HG03571 (cell line): ENCODE results near the gene CD22.
"Not testable (repeated sequence)": the region's sequence is repeated elsewhere in the genome, so short reads cannot be mapped to it uniquely, and the experiment has no call there.

ENCODE experiments used
- ATAC-seq: cut with Tn5 transposase; IDR thresholded peaks from one replicate; pipeline ENCODE4 v1.9.1; 2021; ENCODE audit not compliant: unreplicated experiment

Gene CD22

GRCh38 chr19:35357867-35358573 is 29.0 kb downstream of the CD22 start, which contains the start of gene FFAR3:
Gene FFAR3, plus strand, starts transcription at chr19:35358460. Its CDS starts 431 bp downstream, at chr19:35358891.
- ATAC-seq, result no peak

DNA sequence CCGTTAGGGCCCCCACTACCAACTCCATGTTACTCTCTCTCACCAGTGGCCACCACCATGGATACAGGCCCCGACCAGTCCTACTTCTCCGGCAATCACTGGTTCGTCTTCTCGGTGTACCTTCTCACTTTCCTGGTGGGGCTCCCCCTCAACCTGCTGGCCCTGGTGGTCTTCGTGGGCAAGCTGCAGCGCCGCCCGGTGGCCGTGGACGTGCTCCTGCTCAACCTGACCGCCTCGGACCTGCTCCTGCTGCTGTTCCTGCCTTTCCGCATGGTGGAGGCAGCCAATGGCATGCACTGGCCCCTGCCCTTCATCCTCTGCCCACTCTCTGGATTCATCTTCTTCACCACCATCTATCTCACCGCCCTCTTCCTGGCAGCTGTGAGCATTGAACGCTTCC is 29.8 kb downstream of the CD22 start:
- not testable (repeated sequence) for ATAC-seq

DNA sequence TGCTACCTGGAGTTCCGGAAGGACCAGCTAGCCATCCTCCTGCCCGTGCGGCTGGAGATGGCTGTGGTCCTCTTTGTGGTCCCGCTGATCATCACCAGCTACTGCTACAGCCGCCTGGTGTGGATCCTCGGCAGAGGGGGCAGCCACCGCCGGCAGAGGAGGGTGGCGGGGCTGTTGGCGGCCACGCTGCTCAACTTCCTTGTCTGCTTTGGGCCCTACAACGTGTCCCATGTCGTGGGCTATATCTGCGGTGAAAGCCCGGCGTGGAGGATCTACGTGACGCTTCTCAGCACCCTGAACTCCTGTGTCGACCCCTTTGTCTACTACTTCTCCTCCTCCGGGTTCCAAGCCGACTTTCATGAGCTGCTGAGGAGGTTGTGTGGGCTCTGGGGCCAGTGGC is 30.4 kb downstream of the CD22 start:
- not testable (repeated sequence) for ATAC-seq

DNA sequence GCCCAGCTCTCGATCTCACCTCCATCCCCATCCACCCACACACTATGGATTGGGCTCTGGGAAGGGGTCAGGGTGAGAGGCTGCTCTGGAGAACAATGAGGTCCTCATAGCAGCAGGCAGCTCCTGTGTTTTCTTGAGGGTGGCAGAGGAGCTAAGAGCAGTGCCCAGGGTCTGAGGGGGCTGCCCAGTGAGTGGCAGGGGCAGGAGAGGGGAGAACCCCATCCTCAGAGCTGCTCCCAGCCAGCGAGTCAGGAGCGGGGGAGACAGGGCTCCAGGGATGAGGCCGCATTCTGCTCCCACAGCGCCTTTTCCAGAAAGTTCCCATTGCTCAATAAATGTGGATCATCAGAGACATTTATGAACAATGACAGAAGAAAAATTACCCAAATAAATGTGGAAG is 31.1 kb downstream of the CD22 start:
- not testable (repeated sequence) for ATAC-seq

- ATAC-seq, result no peak
These were observed 32.0 kb downstream of the CD22 start for GRCh38 chr19:35360880-35361420.

GRCh38 chr19:35362261-35363000 is 33.4 kb downstream of the CD22 start:
- no peak for ATAC-seq

- ATAC-seq, result no peak
These were observed 34.1 kb downstream of the CD22 start for GRCh38 chr19:35363001-35363590.

DNA sequence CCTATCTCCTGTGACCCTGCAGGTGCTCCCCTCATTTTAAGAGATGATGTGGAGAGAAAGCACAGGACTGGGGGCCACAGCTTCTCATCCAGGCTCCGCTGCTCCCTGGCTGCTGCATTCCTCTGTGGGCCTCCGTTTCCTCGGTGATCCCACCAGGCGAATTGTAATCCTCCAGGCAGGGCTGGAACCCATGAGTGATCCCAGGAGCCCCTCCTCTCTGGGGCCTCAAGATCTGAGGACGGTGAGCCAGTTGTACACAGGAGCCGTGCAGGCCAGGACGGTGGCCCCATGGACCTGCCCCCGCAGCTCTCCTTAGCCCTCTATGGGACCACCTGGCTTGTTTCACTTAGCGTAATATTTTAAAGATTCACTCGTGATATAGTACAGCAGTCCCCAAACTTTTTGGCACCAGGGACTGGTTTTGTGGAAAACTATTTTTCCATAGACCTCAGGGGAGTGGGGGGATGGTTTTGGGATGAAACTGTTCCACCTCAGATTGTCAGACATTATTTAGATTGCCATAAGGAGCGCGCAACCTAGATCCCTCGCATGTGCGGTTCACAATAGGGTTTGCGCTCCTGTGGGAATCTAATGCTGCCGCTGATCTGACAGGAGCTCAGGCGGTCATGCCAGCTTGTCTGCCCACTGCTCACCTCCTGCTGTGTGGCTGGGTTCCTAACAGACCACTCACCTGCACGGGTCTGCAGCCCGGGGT is 34.9 kb downstream of the CD22 start:
- no peak for ATAC-seq

DNA sequence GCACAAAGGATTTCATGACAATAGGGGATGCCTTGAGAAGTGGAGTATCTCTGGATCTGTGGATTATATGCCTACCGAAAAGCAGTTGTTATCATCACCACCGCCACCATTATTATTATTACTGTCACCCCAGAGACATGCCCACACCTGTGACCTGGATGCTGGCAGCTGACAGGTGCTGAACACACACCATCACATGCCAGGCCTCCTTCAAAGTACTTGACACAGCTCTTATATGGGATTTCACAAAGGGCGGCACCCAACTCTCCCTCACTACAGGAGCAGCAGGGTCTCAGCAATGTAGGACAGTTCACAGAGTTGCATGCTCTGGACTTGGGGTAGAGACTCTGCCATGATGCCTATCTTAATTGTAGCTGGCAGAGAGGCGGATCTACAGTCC is 36.3 kb downstream of the CD22 start:
- ATAC-seq, result no peak

DNA sequence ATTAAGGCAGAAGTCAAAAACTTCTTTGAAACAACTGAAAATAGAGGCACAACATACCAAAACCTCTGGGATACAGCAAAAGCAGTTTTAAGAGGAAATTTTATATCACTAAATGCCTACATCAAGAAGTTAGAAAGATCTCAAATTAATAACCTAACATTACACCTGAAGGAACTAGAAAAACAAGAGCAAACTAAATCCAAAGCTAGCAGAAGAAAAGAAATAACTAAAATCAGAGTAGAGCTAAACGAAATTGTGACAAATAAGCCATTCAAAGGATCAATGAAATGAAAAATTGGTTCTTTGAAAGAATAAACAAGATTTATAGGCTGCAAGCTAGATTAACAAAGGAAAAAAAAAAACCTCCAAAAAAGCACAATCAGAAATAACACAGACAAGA is 39.4 kb downstream of the CD22 start:
- ATAC-seq, result no peak

DNA sequence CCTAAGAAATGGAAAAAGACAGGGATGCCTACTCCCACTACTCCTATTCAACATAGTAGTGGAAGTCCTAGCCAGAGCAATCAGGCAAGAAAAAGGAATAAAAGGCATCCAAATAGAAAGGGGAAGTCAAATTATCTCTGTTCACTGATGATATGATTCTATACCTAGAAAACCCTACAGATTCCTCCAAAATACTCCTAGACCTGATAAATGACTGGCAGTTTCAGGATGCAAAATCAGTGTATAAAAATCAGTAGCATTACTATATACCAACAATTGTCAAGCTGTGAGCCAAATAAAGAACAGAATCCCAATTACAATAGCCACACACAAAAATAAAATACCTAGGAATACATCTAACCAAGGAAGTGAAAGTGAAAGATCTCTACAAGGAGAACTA is 40.5 kb downstream of the CD22 start:
- ATAC-seq, result no peak

GRCh38 chr19:35370722-35371121 is 41.7 kb downstream of the CD22 start, which contains the start of gene GPR42:
Gene GPR42, plus strand, starts transcription at chr19:35371068. Its CDS starts 292 bp downstream, at chr19:35371360.
- ATAC-seq, result no peak

GRCh38 chr19:35373492-35373891 is 44.5 kb downstream of the CD22 start:
- no peak for ATAC-seq

DNA sequence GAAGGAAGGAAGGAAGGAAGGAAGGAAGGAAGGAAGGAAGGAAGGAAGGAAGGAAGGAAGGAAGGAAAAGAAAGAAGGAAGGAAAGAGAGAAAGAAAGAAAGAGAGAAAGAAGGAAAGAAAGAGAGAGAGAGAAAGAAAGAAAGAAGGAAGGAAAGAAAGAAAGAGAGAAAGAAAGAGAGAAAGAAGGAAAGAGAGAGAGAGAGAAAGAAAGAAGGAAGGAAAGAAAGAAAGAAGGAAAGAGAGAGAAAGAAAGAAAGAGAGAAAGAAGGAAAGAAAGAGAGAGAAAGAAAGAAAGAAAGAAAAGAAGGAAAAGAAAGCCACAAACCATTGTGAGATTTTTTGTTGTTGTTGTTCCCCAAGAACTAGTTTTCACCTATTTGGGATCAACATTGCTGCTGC is 45.0 kb downstream of the CD22 start:
- not testable (repeated sequence) for ATAC-seq

- no peak for ATAC-seq
These were observed 46.7 kb downstream of the CD22 start for GRCh38 chr19:35375505-35376307.

GRCh38 chr19:35377656-35378055 is 48.7 kb downstream of the CD22 start:
- ATAC-seq, result no peak

GRCh38 chr19:35378356-35378755 is 49.4 kb downstream of the CD22 start:
- ATAC-seq, result no peak

- not testable (repeated sequence) for ATAC-seq
These were observed 50.6 kb downstream of the CD22 start for GRCh38 chr19:35379545-35379944.

DNA sequence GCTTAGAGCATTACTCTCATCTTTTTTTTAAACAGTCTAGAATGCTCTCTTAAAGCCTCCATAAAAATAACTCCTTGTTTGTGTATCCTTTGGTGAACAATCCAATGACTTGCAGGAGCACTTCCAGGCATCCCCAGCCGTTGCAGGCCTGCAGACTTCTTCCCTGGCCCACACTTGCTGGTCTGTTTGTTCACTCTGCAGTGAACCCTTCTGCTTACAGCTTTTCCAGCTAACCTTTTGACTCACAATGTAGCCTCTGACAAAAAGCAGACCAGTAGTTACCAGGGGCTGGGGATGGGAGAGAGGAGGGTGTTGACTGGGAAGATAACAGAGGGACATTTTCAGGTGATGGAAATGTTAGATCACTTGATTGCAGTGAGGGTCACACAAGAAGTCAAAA is 51.0 kb downstream of the CD22 start:
- no peak for ATAC-seq

GRCh38 chr19:35380450-35381124 is 51.6 kb downstream of the CD22 start:
- ATAC-seq, result no peak
